K562 (cell line): ENCODE data around the gene ANKMY1. TPM values are rescaled to one million over a fixed set of nuclear protein-coding genes. Genes with fewer than 3 reads are reported as not detected.

Experiments used
- ATAC-seq: fragments of 200-7000 bp; cut with Tn5 transposase; 3 replicates; pipeline ENCODE4 v1.9.1; 2020; ENCODE audit warnings: moderate library complexity
- BruUV-seq: library from RNA; stranded (reverse); fragments of 400-500 nt; replicated peaks from 2 replicates; lab custom pipeline; 2021; lab: Mats Ljungman, UMichigan
- CTCF ChIA-PET: fragments of 300-600 bp; formaldehyde crosslinking; extraction: SDS; loops from one replicate; lab custom pipeline; 2021; ENCODE audit warnings: low intra/inter-chr PET ratio; lab: Yijun Ruan, JAX
- POLR2A ChIA-PET: fragments of 300-600, 350-650 bp; sonication (Branson Sonifier 250); formaldehyde crosslinking; extraction: SDS; loops from one replicate; lab custom pipeline; 2021; ENCODE audit warnings: antibody characterized with exemption, inconsistent platforms; lab: Yijun Ruan, JAX
- DNase-seq, 4 experiments: peaks; one replicate each; pipeline versions ENCODE4 v3.0.0 to v3.0.0-alpha.2; 2011 to 2018; ENCODE audit warnings: low spot score in 3 of 4, mixed read lengths in 3 of 4; ENCODE audit errors: extremely low read depth in 1 of 4
- FAIRE-seq: peaks from 2 replicates; lab custom pipeline; 2011; peaks lifted over from hg19 to GRCh38; lab: Jason Lieb, UNC
- H2AFZ ChIP-seq: 2 replicates; pipeline ENCODE4 v1.6.0; 2011; ENCODE audit warnings: low read depth, low read length, control low read depth, inconsistent platforms
- H3K27ac ChIP-seq: fragments of 200-600 bp; 3 replicates; pipeline ENCODE4 v1.8.0; 2011; ENCODE audit warnings: low read depth, mild to moderate bottlenecking, control low read depth, inconsistent platforms, low read length, moderate library complexity, mixed read lengths; ENCODE audit errors: extremely low read depth
- H3K27me3 ChIP-seq, 2 experiments: fragments of 300-600 bp in 1 of 2; 2 replicates in 1 of 2; 3 replicates in 1 of 2; pipeline versions ENCODE4 v1.6.0 to v1.8.0; 2011; ENCODE audit warnings: inconsistent platforms in 2 of 2, low read length in 2 of 2, mild to moderate bottlenecking in 1 of 2, mixed read lengths in 1 of 2, moderate library complexity in 1 of 2; ENCODE audit not compliant: control insufficient read depth in 2 of 2, insufficient read depth in 2 of 2
- H3K36me3 ChIP-seq: fragments of 300-600 bp; 3 replicates; pipeline ENCODE4 v1.8.0; 2011; ENCODE audit warnings: mild to moderate bottlenecking, low read length, inconsistent platforms; ENCODE audit not compliant: control insufficient read depth, insufficient read depth
- H3K4me1 ChIP-seq, 2 experiments: fragments of 200-600 bp in 1 of 2; replicated peaks in 1 of 2; 2 replicates in 1 of 2; 3 replicates in 1 of 2; pipeline versions ENCODE4 v1.5.1 to v1.8.0; 2011; ENCODE audit warnings: inconsistent platforms in 2 of 2, low read length in 2 of 2, mild to moderate bottlenecking in 1 of 2, mixed read lengths in 1 of 2, moderate library complexity in 1 of 2; ENCODE audit not compliant: control insufficient read depth in 2 of 2, insufficient read depth in 2 of 2
- H3K4me2 ChIP-seq: 2 replicates; pipeline ENCODE4 v1.6.1; 2011; ENCODE audit warnings: low read length, control low read depth, inconsistent platforms, mixed read lengths; ENCODE audit not compliant: insufficient read depth
- H3K4me3 ChIP-seq: fragments of 200-600 bp; sonication (generic), shearing (Covaris generic); 2 replicates; pipeline ENCODE4 v1.5.1; 2016; ENCODE audit warnings: control low read depth, inconsistent platforms
- H3K79me2 ChIP-seq: fragments of 200-600 bp; 3 replicates; pipeline ENCODE4 v1.8.0; 2011; ENCODE audit warnings: low read length, inconsistent platforms; ENCODE audit not compliant: control insufficient read depth, insufficient read depth
- H3K9ac ChIP-seq, 2 experiments: 2 replicates each; pipeline versions ENCODE4 v1.6.0 to v1.6.1; 2011; ENCODE audit warnings: low read depth in 2 of 2, low read length in 2 of 2, control low read depth in 1 of 2, inconsistent platforms in 1 of 2, mild to moderate bottlenecking in 1 of 2, mixed read lengths in 1 of 2; ENCODE audit not compliant: insufficient read depth in 1 of 2
- H3K9me1 ChIP-seq: one replicate; pipeline ENCODE4 v1.6.0; 2011; ENCODE audit warnings: inconsistent platforms, mild to moderate bottlenecking, low read length, moderate library complexity; ENCODE audit not compliant: control insufficient read depth, insufficient read depth
- H3K9me3 ChIP-seq: replicated peaks from 2 replicates; pipeline ENCODE4 v1.5.1; 2011; ENCODE audit warnings: low read depth, low read length, inconsistent platforms; ENCODE audit not compliant: control insufficient read depth, insufficient read depth
- H4K20me1 ChIP-seq: replicated peaks from 2 replicates; pipeline ENCODE4 v1.6.1; 2011; ENCODE audit warnings: low read length, inconsistent platforms, mixed read lengths; ENCODE audit not compliant: control insufficient read depth, insufficient read depth
- GTF3C2 ChIP-seq: IDR thresholded peaks from 3 replicates; pipeline ENCODE4 v1.6.1; 2011; ENCODE audit warnings: borderline replicate concordance, mild to moderate bottlenecking, moderate library complexity; ENCODE audit not compliant: insufficient read length; ENCODE audit errors: extremely low read depth
- WGBS: fragments of 100-300 bp; shearing (Covaris generic); methylation state at CpG from one replicate; pipeline ENCODE4 v1.1.6; 2016; ENCODE audit warnings: low coverage, mixed read lengths; ENCODE audit not compliant: insufficient coverage; ENCODE audit errors: missing lambda C conversion rate; 5-methylcytosine and 5-hydroxymethylcytosine counted together
- in situ Hi-C: fragments of 300-500 bp; cut with MboI; formaldehyde crosslinking; loops from 4 replicates; pipeline ENCODE4 v1.15.0; 2018; ENCODE audit warnings: inconsistent platforms, mixed read lengths
- intact Hi-C: fragments of 100-400 bp; cut with micrococcal nuclease; formaldehyde crosslinking; loops from 2 replicates; pipeline ENCODE4 v1.14.2; 2022
- polyA plus RNA-seq, 8 experiments: library from polyadenylated mRNA; depleted of rRNA in 4 of 8; stranded (reverse) in 5 of 8; unstranded in 3 of 8; fragments of >200 nt; fragmentation: Nextera tagmentation in 2 of 8; fragmentation: Illumina TruSeq in 1 of 8; extraction: Ambion mirVana in 2 of 8; extraction: Trizol in 1 of 8; gene quantifications; 2 replicates each; pipeline versions ENCODE4 v1.2.1 to v1.2.3, GENCODE V29; 2011 to 2014; ENCODE audit warnings: inconsistent platforms in 1 of 8, missing spikeins in 1 of 8
- total RNA-seq, 7 experiments: library from RNA; depleted of rRNA in 6 of 7; stranded (reverse); fragments of >200 nt in 6 of 7; fragmentation: Illumina TruSeq in 2 of 7; extraction: Trizol in 2 of 7; gene quantifications; 2 replicates each; pipeline versions ENCODE4 v1.2.1 to v1.2.3, GENCODE V29; 2011 to 2021; ENCODE audit warnings: low replicate concordance in 1 of 7

ANKMY1 gene
- total and polyA plus RNA-seq, 9 of the 15 experiments (the other 6 are each of a cell fraction or from before 2014, with no cell fraction given), result 0.75 to 15.1 (median 11.7) TPM

GRCh38 chr2:240578488-240578887 lies 20.7 kb upstream of the ANKMY1 start:
- H3K4me2 ChIP-seq, result no peak overlapping the region
- no peak overlapping the region for H2AFZ ChIP-seq
- FAIRE-seq, result no peak
- in situ Hi-C loops (no loop called here), intact Hi-C loops (no loop called here)
- no peaks in the 10 kb centered on the region for H3K9me3 ChIP-seq
- ATAC-seq, result no peak
- peak overlapping the region in 1 of 2 experiments; percentile 58; a peak in 1 of 4 replicates for H3K9ac ChIP-seq
- H3K27ac ChIP-seq, result no peak overlapping the region
- H3K36me3 ChIP-seq, result peaks cover 37% of the 10 kb centered on the region; the same call in 2 of the 3 replicates
- H3K4me1 ChIP-seq, result peaks cover 31 to 32% of the 10 kb centered on the region in 2 experiments
- H4K20me1 ChIP-seq, result no peaks in the 10 kb centered on the region; the same call in 1 of the 2 replicates
- no peaks in the 10 kb centered on the region for H3K27me3 ChIP-seq
- CTCF ChIA-PET, result no interaction called here
- H3K4me3 ChIP-seq, result no peak overlapping the region
- H3K9me1 ChIP-seq, result peaks cover 8% of the 10 kb centered on the region
- POLR2A ChIA-PET, result interaction anchor here (1.1 kb wide), 1 partner anchor 13 kb away, joined by 3 read pairs; no protein-coding TSS in a partner anchor
- BruUV-seq, result no TSS peak
- DNase-seq, result no peak
- H3K79me2 ChIP-seq, result peaks cover 24% of the 10 kb centered on the region
- WGBS, result 77% methylated on average over 5 of the region's 8 CpGs
- TF ChIP-seq GTF3C2, result no peak
